IMR-90 (cell line): ENCODE data around the gene DNAJC6.

Experiments used
- BHLHE40 ChIP-seq: fragments of 150-350 bp; IDR thresholded peaks from 2 replicates; pipeline ENCODE4 v1.6.1; 2016; ENCODE audit warnings: mild to moderate bottlenecking, low read depth, low read length
- FOS ChIP-seq: fragments of 150-350 bp; IDR thresholded peaks from 2 replicates; pipeline ENCODE4 v1.6.1; 2016; ENCODE audit warnings: low read depth, low read length
- POLR2A ChIP-seq: IDR thresholded peaks from 2 replicates; pipeline ENCODE4 v1.6.1; 2012; ENCODE audit warnings: mild to moderate bottlenecking, low read depth, low read length
- TF ChIP-seq, protein P1 (sequence below): fragments of 150-350 bp; IDR thresholded peaks from 2 replicates; pipeline ENCODE4 v1.6.1; 2016; ENCODE audit warnings: low read depth, mild to moderate bottlenecking, low read length, moderate library complexity, borderline replicate concordance

DNA sequence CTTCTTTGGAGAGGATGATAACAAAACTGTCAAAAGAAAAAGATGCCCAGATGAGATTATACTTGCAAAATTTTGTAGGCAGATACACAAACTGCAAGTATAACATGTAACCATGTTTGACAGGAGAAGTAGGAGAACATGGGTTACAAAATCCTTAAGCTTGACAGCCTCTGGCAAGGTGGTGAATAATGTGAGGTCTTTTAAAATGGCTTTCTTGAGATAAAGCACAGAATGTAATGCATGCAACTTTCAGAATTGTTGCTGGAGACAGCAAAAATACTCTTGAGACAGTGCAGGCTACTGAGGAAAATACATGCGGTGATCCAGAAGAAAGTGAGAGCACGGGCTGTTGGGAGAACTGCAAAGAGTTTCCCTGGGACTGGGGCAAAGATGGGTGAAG is 24.7 kb downstream of the DNAJC6 start:
- no peak for TF ChIP-seq FOS
- TF ChIP-seq, protein P1, sequence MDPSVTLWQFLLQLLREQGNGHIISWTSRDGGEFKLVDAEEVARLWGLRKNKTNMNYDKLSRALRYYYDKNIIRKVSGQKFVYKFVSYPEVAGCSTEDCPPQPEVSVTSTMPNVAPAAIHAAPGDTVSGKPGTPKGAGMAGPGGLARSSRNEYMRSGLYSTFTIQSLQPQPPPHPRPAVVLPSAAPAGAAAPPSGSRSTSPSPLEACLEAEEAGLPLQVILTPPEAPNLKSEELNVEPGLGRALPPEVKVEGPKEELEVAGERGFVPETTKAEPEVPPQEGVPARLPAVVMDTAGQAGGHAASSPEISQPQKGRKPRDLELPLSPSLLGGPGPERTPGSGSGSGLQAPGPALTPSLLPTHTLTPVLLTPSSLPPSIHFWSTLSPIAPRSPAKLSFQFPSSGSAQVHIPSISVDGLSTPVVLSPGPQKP = no peak
- no peak for TF ChIP-seq POLR2A
- TF ChIP-seq BHLHE40 = no peak
